Mucosa of rectum (tissue), 2 donors: ENCODE results near the gene INO80C.
A peak's percentile ranks its signal among the peaks of the same experiment; 100 is the strongest.

Experiments used
- H3K27ac ChIP-seq, 2 donors: one replicate each; pipeline ENCODE4 v1.7.0; 2013; ENCODE audit warnings: inconsistent platforms in 2 of 2, low read depth in 2 of 2, low read length in 2 of 2
- H3K27me3 ChIP-seq, 2 donors: one replicate each; pipeline ENCODE4 v1.7.0; 2013; ENCODE audit warnings: low read length in 2 of 2; ENCODE audit not compliant: control insufficient read depth in 2 of 2, insufficient read depth in 2 of 2
- H3K36me3 ChIP-seq, 2 donors: one replicate each; pipeline ENCODE4 v1.7.0; 2013; ENCODE audit warnings: low read length in 2 of 2; ENCODE audit not compliant: control insufficient read depth in 2 of 2, insufficient read depth in 2 of 2
- H3K4me1 ChIP-seq, 2 donors: one replicate each; pipeline ENCODE4 v1.7.0; 2013; ENCODE audit warnings: low read length in 2 of 2, mild to moderate bottlenecking in 1 of 2; ENCODE audit not compliant: control insufficient read depth in 2 of 2, insufficient read depth in 2 of 2
- H3K4me3 ChIP-seq, 2 donors: one replicate each; pipeline ENCODE4 v1.7.0; 2013; ENCODE audit warnings: low read length in 2 of 2
- H3K9ac ChIP-seq, 2 donors: one replicate each; pipeline ENCODE4 v1.7.0; 2013; ENCODE audit warnings: low read length in 2 of 2, low read depth in 1 of 2, mild to moderate bottlenecking in 1 of 2
- H3K9me3 ChIP-seq, 2 donors: one replicate each; pipeline ENCODE4 v1.7.0; 2013; ENCODE audit warnings: low read length in 2 of 2; ENCODE audit not compliant: control insufficient read depth in 2 of 2
- donor health status: healthy.
- donor health status: Normal muscosa, but diverticular disease.

The INO80C gene

GRCh38 chr18:35464831-35465279, 32.9 kb downstream of the INO80C start:
- no peaks in the 10 kb centered on the region for H3K9me3 ChIP-seq
- H3K36me3 ChIP-seq = peaks cover 2 to 3% of the 10 kb centered on the region in 2 donors
- no peak overlapping the region for H3K27ac ChIP-seq
- H3K27me3 ChIP-seq = no peaks in the 10 kb centered on the region
- no peak overlapping the region for H3K9ac ChIP-seq
- peaks cover 2 to 8% of the 10 kb centered on the region in 2 donors for H3K4me1 ChIP-seq
- H3K4me3 ChIP-seq = no peak overlapping the region

- H3K4me3 ChIP-seq = no peak overlapping the region
- no peak overlapping the region for H3K9ac ChIP-seq
- H3K9me3 ChIP-seq = no peaks in the 10 kb centered on the region
- no peaks in the 10 kb centered on the region for H3K27me3 ChIP-seq
- H3K36me3 ChIP-seq = peaks cover 2 to 3% of the 10 kb centered on the region in 2 donors
- H3K4me1 ChIP-seq = peaks cover 2 to 11% of the 10 kb centered on the region in 2 donors
- H3K27ac ChIP-seq = no peak overlapping the region
Measured at GRCh38 chr18:35463827-35464226, 33.9 kb downstream of the INO80C start.

- H3K4me3 ChIP-seq = no peak overlapping the region
- H3K9me3 ChIP-seq = no peaks in the 10 kb centered on the region
- peaks cover 6 to 19% of the 10 kb centered on the region in 2 donors for H3K4me1 ChIP-seq
- H3K36me3 ChIP-seq = peaks cover 0 to 3% of the 10 kb centered on the region in 2 donors
- H3K27ac ChIP-seq = no peak overlapping the region
- no peaks in the 10 kb centered on the region for H3K27me3 ChIP-seq
- no peak overlapping the region for H3K9ac ChIP-seq
Measured at GRCh38 chr18:35463050-35463449, 34.7 kb downstream of the INO80C start.

- Histone ChIP-seq H3K36me3 (no peaks in the 10 kb centered on the region), H3K4me3 (no peak overlapping the region), H3K4me1 (peaks cover 12 to 27% of the 10 kb centered on the region in 2 donors), H3K27me3 (no peaks in the 10 kb centered on the region), H3K9me3 (no peaks in the 10 kb centered on the region), H3K9ac (no peak overlapping the region), H3K27ac (no peak overlapping the region)
Measured at GRCh38 chr18:35460736-35461161, 37.0 kb downstream of the INO80C start.

GRCh38 chr18:35459997-35460396, 37.8 kb downstream of the INO80C start:
- H3K27me3 ChIP-seq = no peaks in the 10 kb centered on the region
- H3K9me3 ChIP-seq = no peaks in the 10 kb centered on the region
- no peak overlapping the region for H3K27ac ChIP-seq
- H3K4me3 ChIP-seq = no peak overlapping the region
- no peaks in the 10 kb centered on the region for H3K36me3 ChIP-seq
- H3K9ac ChIP-seq = no peak overlapping the region
- peaks cover 12 to 27% of the 10 kb centered on the region in 2 donors for H3K4me1 ChIP-seq

- peaks cover 12 to 27% of the 10 kb centered on the region in 2 donors for H3K4me1 ChIP-seq
- no peak overlapping the region for H3K9ac ChIP-seq
- no peaks in the 10 kb centered on the region for H3K27me3 ChIP-seq
- H3K4me3 ChIP-seq = no peak overlapping the region
- H3K27ac ChIP-seq = peak overlapping the region in 1 of 2 donors; percentile 9
- H3K36me3 ChIP-seq = no peaks in the 10 kb centered on the region
- no peaks in the 10 kb centered on the region for H3K9me3 ChIP-seq
Measured at GRCh38 chr18:35458677-35459441, 38.9 kb downstream of the INO80C start.

- Histone ChIP-seq H3K4me3 (no peak overlapping the region), H3K27me3 (no peaks in the 10 kb centered on the region), H3K27ac (peak overlapping the region in 1 of 2 donors; percentile 33), H3K36me3 (no peaks in the 10 kb centered on the region), H3K9me3 (no peaks in the 10 kb centered on the region), H3K4me1 (peaks cover 12 to 27% of the 10 kb centered on the region in 2 donors), H3K9ac (no peak overlapping the region)
Measured at GRCh38 chr18:35458271-35458670, 39.5 kb downstream of the INO80C start.

GRCh38 chr18:35457140-35457704, 40.5 kb downstream of the INO80C start:
- Histone ChIP-seq H3K4me3 (no peak overlapping the region), H3K9ac (no peak overlapping the region), H3K9me3 (no peaks in the 10 kb centered on the region), H3K36me3 (no peaks in the 10 kb centered on the region), H3K27me3 (no peaks in the 10 kb centered on the region), H3K4me1 (peaks cover 10 to 27% of the 10 kb centered on the region in 2 donors), H3K27ac (no peak overlapping the region)

GRCh38 chr18:35455926-35456763, 41.6 kb downstream of the INO80C start:
- H3K4me3 ChIP-seq = no peak overlapping the region
- H3K27ac ChIP-seq = peak overlapping the region; percentile 19 to 52
- H3K9me3 ChIP-seq = no peaks in the 10 kb centered on the region
- H3K9ac ChIP-seq = no peak overlapping the region
- H3K4me1 ChIP-seq = peaks cover 10 to 24% of the 10 kb centered on the region in 2 donors
- H3K36me3 ChIP-seq = no peaks in the 10 kb centered on the region
- H3K27me3 ChIP-seq = no peaks in the 10 kb centered on the region

GRCh38 chr18:35454803-35455202, 43.0 kb downstream of the INO80C start:
- H3K27me3 ChIP-seq = no peaks in the 10 kb centered on the region
- peaks cover 10 to 19% of the 10 kb centered on the region in 2 donors for H3K4me1 ChIP-seq
- no peaks in the 10 kb centered on the region for H3K36me3 ChIP-seq
- H3K27ac ChIP-seq = no peak overlapping the region
- H3K4me3 ChIP-seq = no peak overlapping the region
- no peaks in the 10 kb centered on the region for H3K9me3 ChIP-seq
- H3K9ac ChIP-seq = no peak overlapping the region
